B cell (primary cell): Measurements from ENCODE around the gene FHDC1. TPM values are rescaled to one million over a fixed set of nuclear protein-coding genes. Genes with fewer than 3 reads are reported as not detected.

Experiments used
- ATAC-seq: fragments of 200-7000 bp; cut with Tn5 transposase; one replicate; pipeline ENCODE4 v1.10.0; 2021; ENCODE audit warnings: low read depth, mild to moderate bottlenecking, moderate number of reproducible peaks, moderate library complexity
- CTCF ChIA-PET: fragments of 350-600 bp; sonication (Branson Sonifier 250); formaldehyde crosslinking; loops from one replicate; lab custom pipeline; 2021; ENCODE audit warnings: antibody characterized with exemption, inconsistent platforms; lab: Charles Lee
- POLR2A ChIA-PET: fragments of 350-600 bp; sonication (Branson Sonifier 250); formaldehyde crosslinking; loops from one replicate; lab custom pipeline; 2021; ENCODE audit warnings: antibody characterized with exemption; lab: Charles Lee
- DNase-seq: peaks from one replicate; pipeline ENCODE4 v3.0.0; 2013
- H2AFZ ChIP-seq: 2 replicates; pipeline ENCODE4 v1.6.1; 2012; ENCODE audit warnings: mild to moderate bottlenecking, low read depth, low read length; ENCODE audit not compliant: insufficient read depth, poor library complexity, severe bottlenecking
- H3K27ac ChIP-seq, 2 donors: 1 replicate in 1 of 2; 2 replicates in 1 of 2; pipeline ENCODE4 v1.5.1; 2012 to 2013; ENCODE audit warnings: low read length in 2 of 2, mild to moderate bottlenecking in 2 of 2, moderate library complexity in 1 of 2
- H3K27me3 ChIP-seq, 4 experiments: fragments of 200-600 bp in 1 of 4; sonication (generic) in 1 of 4; replicated peaks in 1 of 4; 1 replicate in 2 of 4; 2 replicates in 2 of 4; pipeline versions ENCODE4 v1.6.1 to v1.7.0; 2013 to 2016; ENCODE audit warnings: low read length in 3 of 4, mild to moderate bottlenecking in 2 of 4, mixed read lengths in 1 of 4, moderate library complexity in 1 of 4; ENCODE audit not compliant: insufficient read depth in 4 of 4, control insufficient read depth in 3 of 4; ENCODE audit errors: control extremely low read depth in 1 of 4
- H3K36me3 ChIP-seq, 2 experiments: replicated peaks in 1 of 2; 1 replicate in 1 of 2; 2 replicates in 1 of 2; pipeline versions ENCODE4 v1.6.1 to v1.7.1; 2013; ENCODE audit warnings: low read length in 1 of 2; ENCODE audit not compliant: insufficient read depth in 2 of 2, control insufficient read depth in 1 of 2; ENCODE audit errors: control extremely low read depth in 1 of 2, extremely low read depth in 1 of 2
- H3K4me1 ChIP-seq, 2 donors: fragments of 200-600 bp in 1 of 2; sonication (generic) in 1 of 2; 1 replicate in 1 of 2; 2 replicates in 1 of 2; pipeline versions ENCODE4 v1.5.1 to v1.6.1; 2013 to 2017; ENCODE audit warnings: low read length in 2 of 2; ENCODE audit not compliant: control insufficient read depth in 2 of 2, insufficient read depth in 2 of 2
- H3K4me2 ChIP-seq: replicated peaks from 2 replicates; pipeline ENCODE3; 2012; ENCODE audit warnings: mild to moderate bottlenecking, low read depth, low read length; ENCODE audit not compliant: poor library complexity, severe bottlenecking
- H3K4me3 ChIP-seq, 5 experiments: fragments of 200-600 bp in 1 of 5; sonication (generic) in 1 of 5; 1 replicate in 3 of 5; 2 replicates in 2 of 5; pipeline versions ENCODE4 v1.5.1 to v1.7.0; 2011 to 2016; ENCODE audit warnings: low read length in 4 of 5, mild to moderate bottlenecking in 4 of 5, low read depth in 2 of 5, control low read depth in 1 of 5, moderate library complexity in 1 of 5; ENCODE audit not compliant: insufficient read depth in 1 of 5; ENCODE audit errors: control extremely low read depth in 1 of 5, extremely low read depth in 1 of 5
- H3K79me2 ChIP-seq: fragments of 200-600 bp; sonication (generic); one replicate; pipeline ENCODE4 v1.6.0; 2016; ENCODE audit warnings: low read length; ENCODE audit not compliant: control insufficient read depth, insufficient read depth
- H3K9ac ChIP-seq: fragments of 200-600 bp; sonication (generic); 2 replicates; pipeline ENCODE4 v1.6.1; 2017; ENCODE audit warnings: mild to moderate bottlenecking, low read length, moderate library complexity
- H3K9me3 ChIP-seq, 3 donors: one replicate each; pipeline versions ENCODE4 v1.6.1 to v1.7.1; 2013; ENCODE audit warnings: low read length in 2 of 3; ENCODE audit not compliant: control insufficient read depth in 2 of 3, insufficient read depth in 1 of 3; ENCODE audit errors: control extremely low read depth in 1 of 3
- H4K20me1 ChIP-seq: 2 replicates; pipeline ENCODE4 v1.6.0; 2012; ENCODE audit warnings: mild to moderate bottlenecking, low read length; ENCODE audit not compliant: insufficient read depth, control insufficient read depth, poor library complexity, severe bottlenecking
- H3K27ac Mint-ChIP-seq: one replicate; pipeline ENCODE4 v1.8.0; 2021; ENCODE audit warnings: mixed read lengths
- H3K27me3 Mint-ChIP-seq: one replicate; pipeline ENCODE4 v1.8.0; 2021; ENCODE audit warnings: mixed read lengths
- H3K4me1 Mint-ChIP-seq: one replicate; pipeline ENCODE4 v1.8.0; 2021; ENCODE audit warnings: mixed read lengths
- H3K4me3 Mint-ChIP-seq: one replicate; pipeline ENCODE4 v1.8.0; 2021; ENCODE audit warnings: mixed read lengths
- H3K9me3 Mint-ChIP-seq: one replicate; pipeline ENCODE4 v1.8.0; 2022; ENCODE audit warnings: mixed read lengths; ENCODE audit not compliant: insufficient read depth
- CTCF ChIP-seq: fragments of 200-600 bp; IDR thresholded peaks from one replicate; pipeline ENCODE4 v1.8.0; 2022; ENCODE audit warnings: antibody characterized with exemption, mild to moderate bottlenecking
- EZH2 ChIP-seq: IDR thresholded peaks from 2 replicates; pipeline ENCODE4 v1.6.1; 2012; ENCODE audit warnings: borderline replicate concordance, low read depth, mild to moderate bottlenecking, moderate library complexity, low read length; ENCODE audit not compliant: insufficient read depth, poor library complexity, severe bottlenecking
- WGBS: methylation state at CpG from one replicate; pipeline ENCODE4 v1.1.5; 2013; ENCODE audit warnings: missing lambda C conversion rate; ENCODE audit not compliant: insufficient coverage; 5-methylcytosine and 5-hydroxymethylcytosine counted together
- intact Hi-C: fragments of 100-400 bp; cut with micrococcal nuclease; formaldehyde crosslinking; loops from one replicate; pipeline ENCODE4 v1.10.0; 2022
- polyA plus RNA-seq: library from polyadenylated mRNA; depleted of rRNA; stranded (reverse); fragments of >200 nt; gene quantifications from 2 replicates; pipeline ENCODE4 v1.2.3, GENCODE V29; 2012
- total RNA-seq, 2 donors: library from RNA; stranded (reverse); fragments of 120-200 nt in 1 of 2; gene quantifications; 1 replicate in 1 of 2; 2 replicates in 1 of 2; pipeline versions ENCODE4 v1.2.3 to v1.2.4, GENCODE V29; 2013 to 2022

Gene FHDC1
- total and polyA plus RNA-seq, 2 donors (not counting 1 experiment from before 2014, with no cell fraction given), result 0.13 to 0.57 TPM

DNA sequence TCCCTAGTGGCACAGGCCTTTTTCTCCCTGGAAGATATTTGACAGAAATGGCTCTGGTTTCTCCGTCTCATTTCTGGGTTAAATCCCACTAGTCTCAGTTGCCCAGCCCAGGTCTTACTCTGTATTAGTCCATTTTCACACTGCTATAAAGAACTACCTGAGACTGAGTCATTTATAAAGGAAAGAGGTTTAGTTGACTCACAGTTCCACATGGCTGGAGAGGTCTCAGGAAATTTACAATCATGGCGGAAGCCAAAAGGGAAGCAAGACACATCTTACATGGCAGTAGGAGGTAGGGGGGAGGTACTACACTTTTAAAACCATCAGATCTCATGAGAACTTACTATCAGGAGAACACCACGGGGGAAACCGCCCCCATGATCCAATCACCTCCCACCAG lies 81.9 kb downstream of the FHDC1 start:
- peaks cover 3% of the 10 kb centered on the region for H3K27me3 Mint-ChIP-seq
- WGBS, result no CpG with 5 or more reads among the region's 4 CpGs
- no peaks in the 10 kb centered on the region for H3K9me3 Mint-ChIP-seq
- Histone ChIP-seq H3K4me2 (no peak overlapping the region), H3K4me1 (peaks cover 7% of the 10 kb centered on the region in 2 donors), H3K27ac (no peak overlapping the region), H3K4me3 (no peak overlapping the region), H4K20me1 (no peaks in the 10 kb centered on the region), H3K9ac (no peak overlapping the region), H2AFZ (no peak overlapping the region), H3K36me3 (no peaks in the 10 kb centered on the region), H3K9me3 (peaks cover 0 to 10% (median 0%) of the 10 kb centered on the region in 3 donors), H3K79me2 (no peaks in the 10 kb centered on the region), H3K27me3 (no peaks in the 10 kb centered on the region)
- H3K27ac Mint-ChIP-seq, result no peak overlapping the region
- no peak for ATAC-seq
- ChIA-PET CTCF (no interaction called here), POLR2A (no interaction called here)
- H3K4me1 Mint-ChIP-seq, result peaks cover 12% of the 10 kb centered on the region
- no peak for TF ChIP-seq EZH2
- no peak for TF ChIP-seq CTCF
- intact Hi-C loops, result no loop called here
- H3K4me3 Mint-ChIP-seq, result no peak overlapping the region
- no peak for DNase-seq

DNA sequence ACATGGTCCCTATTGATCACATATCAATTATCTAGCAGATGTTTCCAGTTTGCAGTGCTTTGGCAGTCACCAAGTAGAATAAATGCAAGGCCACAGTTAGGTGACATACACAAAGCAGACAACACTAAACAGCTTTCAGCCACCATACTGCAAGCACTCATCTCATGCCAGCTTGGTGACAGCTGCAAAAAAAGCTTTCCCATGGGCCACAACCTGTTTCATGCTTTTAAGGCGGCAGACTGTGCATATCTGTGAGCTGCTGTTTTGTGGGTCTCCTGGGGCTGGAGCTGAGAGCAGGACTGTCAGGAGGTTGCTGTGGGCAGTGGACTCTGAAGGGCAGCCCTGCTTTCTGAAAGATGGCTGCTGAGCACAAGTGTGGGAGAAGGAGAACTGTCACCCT lies 82.6 kb downstream of the FHDC1 start:
- ATAC-seq, result no peak
- H3K27ac ChIP-seq, result no peak overlapping the region
- H3K9ac ChIP-seq, result no peak overlapping the region
- H3K79me2 ChIP-seq, result no peaks in the 10 kb centered on the region
- H3K27me3 Mint-ChIP-seq, result peaks cover 3% of the 10 kb centered on the region
- H3K4me3 ChIP-seq, result no peak overlapping the region
- no peaks in the 10 kb centered on the region for H3K27me3 ChIP-seq
- no peak overlapping the region for H3K27ac Mint-ChIP-seq
- peaks cover under 1 to 5% of the 10 kb centered on the region in 2 donors for H3K4me1 ChIP-seq
- no peaks in the 10 kb centered on the region for H3K36me3 ChIP-seq
- TF ChIP-seq CTCF (no peak), EZH2 (no peak)
- POLR2A ChIA-PET, result no interaction called here
- no peaks in the 10 kb centered on the region for H3K9me3 Mint-ChIP-seq
- DNase-seq, result no peak
- H3K4me3 Mint-ChIP-seq, result no peak overlapping the region
- no peak overlapping the region for H2AFZ ChIP-seq
- peaks cover 7% of the 10 kb centered on the region for H3K4me1 Mint-ChIP-seq
- no peaks in the 10 kb centered on the region for H4K20me1 ChIP-seq
- CTCF ChIA-PET, result no interaction called here
- H3K4me2 ChIP-seq, result no peak overlapping the region
- intact Hi-C loops, result no loop called here
- peaks cover 0 to 10% (median 0%) of the 10 kb centered on the region in 3 donors for H3K9me3 ChIP-seq
- WGBS, result 89% methylated on average over 1 of the region's 1 CpG
